Measurements from ENCODE around the gene ZCCHC13.
"Not testable (repeated sequence)": the region's sequence is repeated elsewhere in the genome, so short reads cannot be mapped to it uniquely, and the experiment has no call there.

ZCCHC13 gene

DNA sequence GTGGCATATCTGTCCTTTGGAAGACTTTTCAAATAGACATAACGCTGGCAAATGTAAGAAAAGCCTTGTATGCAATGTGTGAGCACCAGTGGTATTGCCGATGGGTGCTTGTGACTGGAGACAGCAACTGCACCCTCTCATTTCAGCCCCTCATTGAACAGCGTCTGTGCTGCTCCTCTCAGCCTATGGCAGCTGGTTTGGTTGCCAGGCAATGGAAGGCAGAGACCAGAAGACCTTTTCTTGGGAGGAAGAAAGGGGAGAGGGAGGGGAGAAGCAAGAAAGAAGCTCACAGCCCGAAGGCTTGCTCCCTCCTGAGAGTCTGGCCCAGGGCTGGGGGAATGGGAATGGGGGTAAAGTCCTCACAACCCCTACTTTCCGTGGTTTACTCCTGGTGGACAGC, 20.2 kb downstream of the ZCCHC13 start:
- no peak for DNase-seq (ENCODE audit: low read depth)

DNA sequence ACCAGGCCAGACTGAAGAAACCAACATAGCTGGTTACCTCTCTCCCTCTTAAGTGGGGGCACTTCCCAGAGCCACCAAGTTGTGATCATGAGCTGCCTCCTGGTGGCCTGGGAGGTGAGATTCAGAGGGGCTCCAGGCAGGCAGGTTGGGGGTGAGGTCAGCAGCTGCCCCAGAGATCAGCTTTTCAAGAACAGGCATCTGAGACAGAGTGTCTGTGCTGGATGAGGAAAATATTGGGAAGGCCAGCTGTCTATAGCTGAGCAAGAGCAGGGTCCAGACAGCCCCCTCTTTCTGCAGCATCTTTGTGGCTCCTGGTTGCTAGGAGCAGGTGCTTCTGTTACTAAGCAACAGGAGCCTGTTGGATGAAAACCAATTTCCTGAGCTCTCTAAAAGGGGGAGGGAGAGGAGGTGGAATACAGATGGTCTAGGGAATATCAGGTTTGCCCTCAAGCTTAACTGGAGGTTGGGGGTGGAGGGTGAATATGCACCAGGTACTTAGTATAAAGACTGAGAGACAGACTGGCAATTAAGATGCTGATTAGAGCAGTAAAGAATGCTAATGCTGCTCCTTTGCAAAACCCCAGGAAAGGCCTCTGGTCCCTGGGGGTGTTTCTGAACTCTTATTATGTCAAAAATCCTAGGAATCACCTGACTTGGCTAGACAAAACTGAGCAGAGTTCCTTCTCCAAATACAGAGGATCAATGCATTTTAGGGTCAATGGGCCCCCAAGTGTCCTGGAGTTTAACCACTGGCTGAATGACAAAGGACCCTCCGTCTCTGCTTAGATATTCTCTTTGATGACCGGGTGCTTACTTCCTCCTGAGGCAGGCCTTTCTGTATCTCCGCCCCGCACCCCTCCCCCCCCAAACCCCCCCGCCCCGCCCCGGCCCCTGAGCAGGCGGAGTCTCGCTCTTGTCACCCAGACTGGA, 21.4 kb downstream of the ZCCHC13 start:
- no peak for DNase-seq (ENCODE audit: low read depth)

DNA sequence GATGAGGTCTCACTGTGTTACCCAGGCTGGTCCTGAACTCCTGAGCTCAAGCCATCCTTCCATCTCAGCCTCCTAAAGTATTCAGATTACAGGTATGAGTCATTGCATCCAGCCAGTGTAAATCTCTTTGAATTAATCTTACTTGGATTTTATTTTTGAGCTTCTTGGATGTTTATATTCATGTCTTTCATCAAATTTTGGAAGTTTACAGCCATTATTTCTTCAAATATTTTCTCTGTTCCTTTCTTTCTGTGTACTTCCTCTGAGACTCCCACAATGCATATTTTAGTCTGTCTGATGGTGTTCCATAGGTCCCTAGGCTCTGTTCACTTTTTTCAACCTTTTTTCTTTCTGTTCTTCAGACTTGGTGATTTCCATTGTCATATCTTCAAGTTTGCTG, 34.9 kb downstream of the ZCCHC13 start:
- no peak for DNase-seq (ENCODE audit: low read depth)

DNA sequence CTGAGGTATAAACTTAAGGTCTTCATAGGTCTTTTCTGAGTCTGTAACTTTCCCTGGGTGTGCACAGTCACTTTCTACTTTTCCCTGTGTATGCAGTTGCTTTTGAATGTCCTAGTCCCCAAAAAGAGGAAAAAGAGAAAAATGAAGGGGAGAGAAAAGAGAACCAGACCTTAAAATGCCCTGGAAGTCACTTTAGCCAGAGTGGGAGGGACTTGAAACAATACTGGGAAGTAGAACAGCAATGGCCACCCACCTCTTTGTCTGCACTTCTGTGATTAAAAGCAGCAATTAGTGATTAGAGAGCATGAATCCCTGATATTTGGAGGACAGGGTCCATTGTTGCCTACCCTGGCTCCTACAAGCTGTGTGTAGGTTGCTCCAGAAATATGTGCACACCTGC, 36.1 kb downstream of the ZCCHC13 start:
- no peak for DNase-seq (ENCODE audit: low read depth)

DNA sequence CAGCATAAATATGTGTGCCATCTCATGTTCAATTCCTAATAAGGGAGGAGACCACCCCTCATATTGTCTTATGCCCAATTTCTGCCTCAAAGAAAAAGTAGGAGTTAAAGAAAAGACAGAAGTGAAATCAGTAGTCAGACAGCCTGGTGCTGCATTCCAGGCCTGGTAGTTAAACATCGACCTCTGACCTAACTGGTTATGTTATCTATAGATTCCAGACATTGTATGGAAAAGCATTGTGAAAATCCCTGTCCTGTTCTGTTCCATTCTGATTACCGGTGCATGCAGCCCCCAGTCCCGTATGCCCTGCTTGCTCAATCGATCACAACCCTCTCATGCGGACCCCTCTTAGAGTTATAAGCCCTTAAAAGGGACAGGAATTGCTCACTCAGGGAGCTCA, 38.2 kb downstream of the ZCCHC13 start:
- DNase-seq (ENCODE audit: low read depth), result not testable (repeated sequence)

DNA sequence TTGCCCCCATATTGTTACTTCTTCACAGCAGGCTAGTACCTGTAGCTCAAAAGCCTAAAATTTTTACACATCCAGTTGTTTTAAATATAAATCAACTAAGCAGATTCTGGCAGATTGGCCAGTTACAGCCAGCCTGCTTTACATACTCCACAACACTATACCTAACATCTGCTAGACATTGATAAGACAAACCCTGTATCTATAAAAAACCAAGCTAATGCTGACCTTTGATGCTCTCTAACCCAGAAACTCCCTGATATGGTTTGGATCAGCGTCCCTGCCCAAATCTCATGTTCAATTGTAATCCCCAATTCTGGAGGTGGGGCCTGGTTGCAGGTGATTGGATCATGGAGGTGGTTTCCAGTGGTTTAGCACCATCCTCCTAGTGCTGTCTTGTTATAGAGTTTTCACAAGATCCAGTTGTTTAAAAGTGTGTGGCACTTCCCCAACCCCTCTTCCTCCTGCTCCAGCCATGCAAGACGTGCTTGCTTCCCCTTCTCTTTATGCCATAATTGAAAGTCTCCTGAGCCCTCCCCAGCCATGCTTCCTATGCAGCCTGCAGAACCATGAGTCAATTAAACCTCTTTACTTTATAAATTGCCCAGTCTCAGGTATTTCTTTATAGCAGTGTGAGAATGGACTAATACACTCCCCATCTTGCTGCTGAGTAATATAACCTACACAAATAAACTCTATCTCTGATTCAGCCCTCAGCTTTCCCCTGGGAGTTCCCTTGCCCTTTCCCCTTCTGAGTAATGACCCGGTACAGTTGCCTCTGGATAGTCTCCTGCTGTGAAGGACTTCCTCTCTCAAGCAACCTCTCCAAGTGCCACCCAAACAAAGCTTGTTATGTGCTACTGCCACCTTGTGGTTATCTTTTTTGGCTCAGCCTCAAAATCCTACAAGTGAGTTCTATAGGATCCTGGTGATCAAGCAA, 39.6 kb downstream of the ZCCHC13 start:
- peak; percentile 1 for DNase-seq (ENCODE audit: low read depth)

DNA sequence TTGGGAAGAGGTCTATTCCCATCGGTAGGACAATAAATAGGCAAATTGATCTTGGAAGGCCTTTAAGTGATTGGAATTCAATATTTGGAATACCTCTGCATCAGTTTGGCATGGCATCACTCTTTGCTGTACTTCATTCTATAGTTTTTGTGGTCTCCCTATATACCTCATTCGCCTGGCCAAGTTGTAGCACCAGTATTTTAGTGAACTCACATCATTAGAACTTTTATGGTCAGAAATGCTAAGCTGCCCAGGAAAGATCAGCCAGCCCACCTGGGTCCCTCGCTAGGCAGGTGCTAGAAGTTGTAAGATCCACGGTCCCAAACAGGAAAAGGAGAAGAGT, 40.3 kb downstream of the ZCCHC13 start:
- DNase-seq (ENCODE audit: low read depth), result no peak

DNA sequence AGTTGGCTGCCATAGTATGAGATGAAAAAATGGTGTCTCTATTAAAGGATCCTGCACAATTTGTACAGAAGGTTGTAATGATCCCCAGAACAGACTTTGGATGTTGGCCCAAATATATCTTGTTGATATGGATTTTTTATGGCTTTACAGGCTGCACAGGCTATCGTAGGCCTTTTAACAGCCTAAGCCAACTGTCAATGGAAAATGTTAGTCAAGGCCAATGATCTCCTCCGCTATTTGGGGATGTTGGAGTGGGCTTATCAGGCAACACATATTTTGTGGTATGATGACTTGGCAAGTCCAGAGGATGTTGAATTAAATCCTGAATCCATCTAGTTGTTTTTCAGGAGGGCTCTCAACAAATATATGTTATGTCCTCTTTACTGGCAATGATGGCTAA, 42.1 kb downstream of the ZCCHC13 start:
- no peak for DNase-seq (ENCODE audit: low read depth)

DNA sequence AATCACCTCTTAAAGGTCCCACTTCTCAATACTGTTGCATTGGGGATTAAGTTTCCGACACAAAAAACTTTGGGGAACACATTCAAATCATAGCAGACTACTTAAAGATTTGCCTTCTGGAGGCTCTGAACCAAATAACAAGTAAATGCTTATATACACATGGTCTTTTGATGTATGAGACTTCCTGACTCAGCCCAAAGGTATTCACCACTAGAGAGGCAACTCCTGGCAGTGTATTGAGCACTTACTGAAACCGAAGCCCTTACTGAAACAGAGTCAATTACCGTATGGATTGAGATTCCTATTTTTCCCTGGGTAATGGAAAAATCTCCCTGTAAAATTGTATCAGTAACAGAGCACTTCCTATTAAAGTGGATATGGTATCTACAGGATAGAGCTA, 45.4 kb downstream of the ZCCHC13 start:
- DNase-seq (ENCODE audit: low read depth), result no peak

DNA sequence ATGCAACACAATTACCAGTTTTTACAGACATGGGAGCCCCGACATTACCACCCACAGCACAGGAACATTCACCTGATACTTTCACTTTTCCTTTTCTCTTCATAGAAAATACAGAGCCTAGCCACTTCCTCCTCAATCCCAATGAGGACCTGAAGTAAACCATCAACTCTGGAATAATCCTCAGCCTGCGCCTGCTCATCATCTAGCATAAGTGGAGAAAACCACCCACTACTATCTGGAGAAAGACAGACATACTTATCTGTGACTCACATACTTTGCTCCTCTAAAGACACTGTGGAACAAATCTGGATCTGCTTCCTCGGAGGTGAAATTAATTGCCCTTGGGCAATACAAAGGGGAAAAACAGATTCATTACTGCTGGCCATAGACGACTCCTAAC, 47.8 kb downstream of the ZCCHC13 start:
- no peak for DNase-seq (ENCODE audit: low read depth)

DNA sequence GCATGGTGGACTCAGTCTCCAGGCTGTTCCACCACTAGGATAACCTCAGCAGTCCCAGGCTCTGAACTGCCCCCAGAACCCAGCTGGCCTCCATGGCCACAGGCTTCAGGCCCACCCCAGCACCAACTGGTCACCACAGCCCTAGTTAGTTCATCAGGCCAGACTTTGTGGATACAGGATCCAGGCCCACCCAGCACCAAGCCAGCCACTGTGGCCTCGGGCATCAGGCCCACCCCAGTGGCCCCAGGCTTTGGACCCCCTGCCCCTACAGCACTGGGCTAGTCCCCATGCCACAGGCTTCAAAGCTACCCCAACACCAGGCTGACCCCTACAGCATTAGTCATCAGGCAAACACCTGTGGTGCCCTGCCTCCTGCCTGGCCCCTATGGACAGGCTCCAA, 50.0 kb downstream of the ZCCHC13 start:
- no peak for DNase-seq (ENCODE audit: low read depth)

All from stimulated activated CD8-positive, alpha-beta memory T cell treated with anti-CD3 and anti-CD28 coated beads, Interleukin-15, amount 100 ng/mL, for 1 hour (primary cell).